Suprapubic skin (tissue), 4 donors: ENCODE results near the gene PSME3IP1.

ENCODE experiments used
- EP300 ChIP-seq: sonication (generic); formaldehyde crosslinking; IDR thresholded peaks from one replicate; pipeline ENCODE4 v1.6.1; 2017; ENCODE audit warnings: antibody characterized with exemption
- POLR2AphosphoS5 ChIP-seq, 3 donors: sonication (generic); formaldehyde crosslinking; IDR thresholded peaks; one replicate each; pipeline ENCODE4 v1.6.1; 2017; ENCODE audit warnings: antibody characterized with exemption in 3 of 3
- TF ChIP-seq, protein P1 (sequence below), 2 donors: fragments of 200-600 bp in 1 of 2; fragments of 450-650 bp in 1 of 2; sonication (generic) in 1 of 2; IDR thresholded peaks; one replicate each; pipeline ENCODE4 v1.5.1; 2016 to 2019; ENCODE audit warnings: antibody characterized with exemption in 2 of 2, mild to moderate bottlenecking in 1 of 2, moderate library complexity in 1 of 2

DNA sequence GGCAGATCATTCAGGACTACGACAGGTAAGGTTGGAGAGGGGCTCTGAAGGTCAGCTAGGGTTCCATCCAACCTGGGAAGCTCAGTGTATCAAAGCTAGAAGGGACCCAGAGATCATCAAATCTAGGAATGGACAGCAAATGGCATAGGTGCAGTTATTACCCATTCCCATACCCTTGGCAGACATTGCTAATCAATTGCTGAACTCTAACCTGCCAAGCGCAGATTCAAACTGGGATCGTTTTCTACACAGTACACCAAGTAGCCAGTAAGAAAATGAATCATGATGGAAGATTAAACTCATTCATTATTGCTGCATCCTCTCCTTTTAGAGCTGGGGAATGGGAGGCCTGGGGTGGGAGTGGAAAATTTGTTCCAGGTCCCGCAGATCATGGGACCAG lies 59.9 kb downstream of the PSME3IP1 start:
- TF ChIP-seq, protein P1, sequence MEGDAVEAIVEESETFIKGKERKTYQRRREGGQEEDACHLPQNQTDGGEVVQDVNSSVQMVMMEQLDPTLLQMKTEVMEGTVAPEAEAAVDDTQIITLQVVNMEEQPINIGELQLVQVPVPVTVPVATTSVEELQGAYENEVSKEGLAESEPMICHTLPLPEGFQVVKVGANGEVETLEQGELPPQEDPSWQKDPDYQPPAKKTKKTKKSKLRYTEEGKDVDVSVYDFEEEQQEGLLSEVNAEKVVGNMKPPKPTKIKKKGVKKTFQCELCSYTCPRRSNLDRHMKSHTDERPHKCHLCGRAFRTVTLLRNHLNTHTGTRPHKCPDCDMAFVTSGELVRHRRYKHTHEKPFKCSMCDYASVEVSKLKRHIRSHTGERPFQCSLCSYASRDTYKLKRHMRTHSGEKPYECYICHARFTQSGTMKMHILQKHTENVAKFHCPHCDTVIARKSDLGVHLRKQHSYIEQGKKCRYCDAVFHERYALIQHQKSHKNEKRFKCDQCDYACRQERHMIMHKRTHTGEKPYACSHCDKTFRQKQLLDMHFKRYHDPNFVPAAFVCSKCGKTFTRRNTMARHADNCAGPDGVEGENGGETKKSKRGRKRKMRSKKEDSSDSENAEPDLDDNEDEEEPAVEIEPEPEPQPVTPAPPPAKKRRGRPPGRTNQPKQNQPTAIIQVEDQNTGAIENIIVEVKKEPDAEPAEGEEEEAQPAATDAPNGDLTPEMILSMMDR (IDR thresholded peaks at IDR 0.05) = no peak
- TF ChIP-seq POLR2AphosphoS5 (IDR thresholded peaks at IDR 0.05) = no peak
- TF ChIP-seq EP300 = no peak
